ENCODE measurements around the gene SMARCA1.

GRCh38 chrX:129544780-129545179 is 21.5 kb upstream of the SMARCA1 start:
- no peak for TF ChIP-seq CTCF (conservative IDR thresholded peaks at IDR 0.05; ENCODE audit: low read depth in 2 of 2)
- TF ChIP-seq POLR2AphosphoS5 (IDR thresholded peaks at IDR 0.05; ENCODE audit: low read depth): no peak
- TF ChIP-seq EZH2 (IDR thresholded peaks at IDR 0.05; ENCODE audit: low read depth, unreplicated experiment): no peak
- TF ChIP-seq REST (IDR thresholded peaks at IDR 0.05; ENCODE audit: unreplicated experiment): no peak
- no peak for TF ChIP-seq ETS1 (IDR thresholded peaks at IDR 0.05)
- no peak for TF ChIP-seq JUNB (IDR thresholded peaks at IDR 0.05; ENCODE audit: unreplicated experiment)
- TF ChIP-seq EZH2phosphoT487 (IDR thresholded peaks at IDR 0.05; ENCODE audit: unreplicated experiment): no peak
- TF ChIP-seq NANOG (IDR thresholded peaks at IDR 0.05; ENCODE audit: borderline replicate concordance): no peak
- no peak for TF ChIP-seq ZNF462 (CRISPR knock-in tag; IDR thresholded peaks at IDR 0.05)
- no peak for TF ChIP-seq ZNF114 (CRISPR knock-in tag; IDR thresholded peaks at IDR 0.05)
- no peak for TF ChIP-seq CREB1 (CRISPR knock-in tag; IDR thresholded peaks at IDR 0.05; ENCODE audit: low read depth)
